NCI-H226 (cell line): ENCODE data around the gene EFTUD2.
"Not testable (repeated sequence)": the region's sequence is repeated elsewhere in the genome, so short reads cannot be mapped to it uniquely, and the experiment has no call there.

Experiments used
- DNase-seq: peaks from one replicate; pipeline ENCODE4 v3.0.0-alpha.2; 2015

The EFTUD2 gene

DNA sequence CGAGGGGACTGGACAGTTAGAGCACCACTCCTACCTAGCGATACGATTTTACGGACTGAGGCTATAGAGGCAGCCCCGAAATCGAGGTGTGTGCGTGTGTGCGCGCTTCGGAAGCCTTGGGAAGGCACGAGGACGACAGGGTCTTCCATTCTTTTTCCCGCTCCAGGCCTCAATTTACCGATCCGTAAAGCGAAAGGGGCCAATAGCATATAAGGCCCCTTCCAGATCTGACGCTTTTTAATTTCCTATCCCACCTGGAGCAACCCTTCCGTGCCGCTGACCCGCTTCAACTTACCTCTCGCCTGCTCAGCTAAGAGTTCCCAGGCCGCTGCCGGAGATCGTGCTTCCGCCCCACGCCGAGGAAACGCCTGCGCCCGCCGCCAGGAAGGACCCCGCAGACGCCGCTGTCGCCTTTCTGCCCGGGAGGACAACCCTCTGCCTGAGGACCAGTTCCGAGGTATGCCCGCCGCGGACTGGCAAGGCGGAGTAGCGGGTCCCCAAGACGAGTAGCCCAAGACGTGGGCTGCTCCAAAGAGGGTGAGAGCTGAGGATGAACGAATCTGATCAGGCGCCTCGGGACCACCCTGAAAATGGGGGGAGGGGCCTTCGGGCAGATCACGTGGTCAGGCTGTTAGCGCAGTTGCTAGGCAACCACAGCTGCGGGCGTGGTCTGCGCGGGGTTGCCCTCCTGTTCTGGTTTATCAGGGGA is at the start of gene EFTUD2:
Gene EFTUD2, minus strand, starts transcription at position 372 of the 709 bp plus-strand sequence. CDS start 4,924 bp downstream, outside the sequence.
- DNase-seq = peak; percentile 72

DNA sequence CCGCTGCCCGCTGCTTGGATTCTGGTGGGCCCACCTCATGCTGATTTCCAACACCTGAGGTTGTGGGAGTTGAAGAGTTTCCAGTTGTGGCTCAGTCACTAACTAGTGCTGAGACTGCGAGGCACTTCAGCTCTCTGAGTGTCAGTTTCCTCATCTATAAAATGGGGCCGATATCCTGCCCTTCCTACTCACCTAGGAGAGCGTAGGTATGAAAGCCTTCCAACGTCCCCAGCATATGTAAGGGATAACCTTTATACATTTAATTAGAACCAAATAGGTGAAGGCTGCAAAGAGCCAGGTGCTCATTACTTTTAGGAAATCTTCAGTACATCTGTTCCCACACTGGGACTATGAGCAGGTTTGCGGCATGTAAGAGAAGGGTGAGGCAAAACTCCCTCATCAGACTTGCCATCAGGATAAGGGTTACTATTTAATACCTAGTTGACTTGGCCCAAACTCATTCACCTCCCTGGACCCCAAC is 49.1 kb upstream of the EFTUD2 start:
- DNase-seq = no peak

GRCh38 chr17:44947461-44948314 is 48.4 kb upstream of the EFTUD2 start, which contains the start of gene KIF18B:
Gene KIF18B, minus strand, starts transcription at chr17:44947773. Its CDS starts 11,429 bp downstream, at chr17:44936344.
- DNase-seq = peak; percentile 94

DNA sequence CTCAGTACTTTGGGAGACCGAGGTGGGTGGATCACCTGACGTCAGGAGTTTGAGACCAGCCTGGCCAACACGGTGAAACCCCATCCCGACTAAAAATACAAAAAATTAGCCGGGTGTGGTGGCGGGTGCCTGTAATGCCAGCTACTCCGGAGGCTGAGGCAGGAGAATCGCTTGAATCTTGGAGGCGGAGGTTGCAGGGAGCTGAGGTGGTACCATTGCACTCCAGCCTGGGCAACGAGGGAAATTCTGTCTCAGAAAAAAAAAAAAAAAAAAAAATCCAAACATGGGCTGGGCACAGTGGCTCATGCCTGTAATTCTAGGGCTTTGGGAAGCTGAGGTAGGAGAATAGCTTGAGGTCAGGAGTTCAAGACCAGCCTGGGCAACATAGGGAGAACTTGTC is 46.4 kb upstream of the EFTUD2 start:
- DNase-seq = not testable (repeated sequence)

DNA sequence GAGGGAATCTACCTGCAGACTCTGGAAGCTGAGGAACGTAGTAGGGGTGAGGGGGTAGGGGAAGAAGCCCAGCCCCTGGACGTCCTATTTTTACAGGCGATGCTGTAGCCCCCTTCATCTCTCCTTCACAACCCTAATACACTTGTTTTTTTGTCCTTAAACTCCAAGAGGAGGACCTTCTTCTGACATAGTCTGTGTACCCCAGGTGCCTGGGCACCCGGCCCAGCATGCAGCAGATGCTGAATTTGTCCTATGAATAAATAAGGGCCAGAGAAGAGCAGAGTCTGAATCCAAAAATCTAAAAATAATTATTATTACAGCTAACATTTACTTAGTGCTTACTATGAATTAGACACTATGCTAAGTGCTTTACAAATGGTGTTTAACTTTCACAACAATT is 43.2 kb upstream of the EFTUD2 start:
- no peak for DNase-seq

- peak; percentile 40 for DNase-seq
These were observed 42.6 kb upstream of the EFTUD2 start for GRCh38 chr17:44941712-44942331.

- no peak for DNase-seq
These were observed 41.5 kb upstream of the EFTUD2 start for GRCh38 chr17:44940768-44941167.

DNA sequence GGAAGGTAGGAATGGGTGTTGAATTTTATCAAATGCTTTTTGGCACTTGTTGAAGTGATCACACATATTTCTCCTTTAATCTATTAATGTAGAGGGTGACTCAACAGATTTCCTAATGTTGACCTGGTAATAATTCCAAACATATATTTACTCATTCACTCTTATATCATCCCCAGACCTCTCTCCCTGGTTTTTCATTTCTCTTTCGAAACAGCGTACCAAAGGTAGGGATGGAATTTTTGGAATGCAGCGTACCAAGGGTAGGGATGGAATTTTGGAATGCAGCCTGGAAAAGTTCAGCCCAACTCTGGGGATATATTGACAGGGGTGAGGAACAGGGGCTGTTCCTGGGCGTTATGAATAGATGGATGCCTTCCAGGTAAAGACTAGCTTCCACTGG is 41.1 kb upstream of the EFTUD2 start:
- peak; percentile 95 for DNase-seq

DNA sequence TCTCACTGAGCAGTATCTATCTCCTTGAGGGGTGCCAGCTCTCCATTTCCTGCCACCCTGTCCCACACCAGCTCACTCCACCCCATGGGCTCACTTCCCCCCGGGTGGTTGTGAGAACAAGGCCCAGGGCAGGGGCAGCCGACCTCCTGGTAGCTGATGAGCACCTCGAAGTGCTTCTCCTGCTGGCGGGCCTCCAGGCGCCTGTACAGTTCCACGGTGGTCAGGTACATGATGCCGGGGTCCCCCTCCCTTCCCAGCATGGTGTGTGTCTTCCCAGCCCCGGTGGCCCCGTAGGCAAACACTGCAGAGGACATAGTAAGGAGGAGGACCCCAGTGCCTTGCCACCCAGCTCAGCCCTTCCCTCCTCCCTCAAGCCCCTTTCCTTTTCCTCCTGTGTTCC is 35.9 kb upstream of the EFTUD2 start:
- DNase-seq = no peak

DNA sequence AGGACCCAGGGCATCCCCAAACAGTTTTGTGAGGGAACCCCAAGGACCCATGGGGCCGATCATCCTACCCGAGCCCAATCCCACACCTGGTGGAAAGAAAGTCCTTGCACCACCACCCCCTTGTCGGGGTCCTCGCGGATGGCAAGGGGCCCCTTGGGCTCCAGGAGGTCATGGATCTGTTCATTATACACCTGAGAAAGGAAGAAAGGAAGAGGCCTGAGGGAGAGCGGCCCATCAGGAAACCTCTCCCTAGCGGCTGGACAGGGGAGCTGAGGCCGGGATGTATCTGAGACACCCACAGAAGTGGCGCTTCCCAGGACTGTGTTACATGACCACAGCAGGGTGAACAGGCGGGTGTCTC is 35.5 kb upstream of the EFTUD2 start:
- DNase-seq = no peak

DNA sequence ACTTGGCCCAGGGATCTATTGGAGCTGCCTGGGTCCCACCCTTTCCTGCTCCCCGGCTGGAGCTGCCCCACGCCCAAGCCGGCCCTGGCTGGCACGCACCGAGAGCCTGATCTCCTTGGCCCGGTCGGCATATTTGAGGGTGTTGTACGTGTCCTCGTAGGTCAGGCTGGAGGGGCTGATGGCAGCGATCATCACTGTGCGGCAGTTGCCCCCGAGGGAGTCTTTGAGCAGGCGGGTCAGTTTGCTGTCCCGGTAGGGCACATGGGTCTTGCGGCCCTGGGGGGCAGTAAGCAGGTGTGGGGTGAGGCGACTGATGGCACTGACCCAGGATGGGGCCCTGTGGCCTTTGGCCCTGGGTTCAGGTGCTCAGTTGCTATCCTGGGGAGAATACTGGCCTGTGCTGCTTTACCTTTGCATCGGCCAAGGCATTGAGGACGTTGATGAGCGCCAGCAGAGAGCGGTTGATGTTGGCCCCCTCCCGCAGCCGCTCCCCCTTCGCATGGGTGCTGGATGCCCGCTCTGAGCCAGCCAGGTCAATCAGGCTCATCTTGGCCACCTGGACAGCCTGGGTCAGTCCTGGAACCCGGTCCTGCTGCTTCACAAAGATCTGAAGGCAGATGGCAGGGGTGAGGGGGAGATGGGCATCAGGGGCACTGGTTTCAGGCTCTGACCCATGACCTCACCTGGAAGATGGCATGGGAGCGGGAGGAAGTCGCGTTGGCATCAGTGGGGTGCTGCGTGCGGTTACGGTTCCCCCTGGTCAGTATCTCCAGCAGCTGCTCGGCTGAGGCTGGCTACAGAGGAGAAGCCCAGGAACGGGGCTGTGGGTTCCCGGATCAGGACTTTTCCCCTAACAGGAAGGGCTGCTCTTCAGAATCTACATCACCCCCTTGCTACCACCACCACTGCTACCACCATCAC is 34.8 kb upstream of the EFTUD2 start:
- no peak for DNase-seq

DNA sequence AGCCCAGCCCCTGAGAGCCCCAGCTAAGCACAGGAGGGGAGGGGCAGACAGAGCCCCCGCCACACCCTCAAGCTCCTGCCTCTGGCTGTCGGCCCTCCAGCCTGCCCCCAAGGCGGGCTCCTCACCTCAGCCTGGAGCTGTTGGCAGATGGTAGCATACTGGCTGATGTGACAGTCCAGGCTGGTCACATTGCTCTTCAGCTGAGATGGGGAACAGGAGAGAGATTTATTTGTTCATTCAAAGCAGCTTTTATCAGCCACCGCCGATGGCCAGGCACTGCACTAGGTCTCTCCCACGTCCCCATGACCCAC is 33.5 kb upstream of the EFTUD2 start:
- DNase-seq = no peak

GRCh38 chr17:44932096-44932786 is 33.0 kb upstream of the EFTUD2 start:
- no peak for DNase-seq

DNA sequence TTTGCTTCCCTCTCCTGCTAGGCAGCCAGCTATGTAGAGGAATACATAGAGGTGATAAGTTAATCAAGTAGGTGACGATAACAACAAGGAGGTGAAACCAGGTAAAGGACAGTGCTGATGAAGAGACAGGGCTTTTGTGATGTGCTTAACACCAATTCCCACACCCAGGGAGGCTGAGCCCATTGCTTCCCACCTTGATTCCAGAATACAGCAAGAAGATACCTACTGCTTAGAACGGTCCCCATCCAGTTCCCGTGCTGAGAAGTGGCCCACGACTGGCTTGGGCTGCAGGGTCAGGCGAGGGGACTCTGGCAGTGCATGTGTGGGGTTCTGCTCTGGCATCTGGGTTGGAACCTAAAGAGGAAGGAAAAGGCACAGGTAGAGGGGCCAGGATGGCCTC is 32.1 kb upstream of the EFTUD2 start:
- no peak for DNase-seq

DNA sequence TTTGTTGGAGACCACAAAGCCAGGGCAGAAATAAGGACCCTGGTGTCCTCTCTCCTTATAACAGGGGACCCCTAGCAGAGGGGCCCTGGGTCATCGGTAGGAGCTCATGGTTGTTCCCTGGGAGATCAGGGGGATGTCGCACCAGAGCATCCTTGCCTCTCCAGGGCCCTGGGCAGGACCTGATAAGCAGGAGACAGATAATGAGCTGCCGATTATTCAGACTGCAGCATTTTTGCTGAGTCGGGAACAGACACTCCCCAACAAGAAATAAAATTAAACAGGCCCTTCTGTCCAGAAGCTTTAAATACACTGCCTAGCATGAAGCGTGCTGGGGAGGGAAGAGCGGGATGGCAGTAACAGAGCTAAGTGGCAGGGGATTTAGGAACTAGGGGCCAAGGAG is 31.4 kb upstream of the EFTUD2 start:
- no peak for DNase-seq

DNA sequence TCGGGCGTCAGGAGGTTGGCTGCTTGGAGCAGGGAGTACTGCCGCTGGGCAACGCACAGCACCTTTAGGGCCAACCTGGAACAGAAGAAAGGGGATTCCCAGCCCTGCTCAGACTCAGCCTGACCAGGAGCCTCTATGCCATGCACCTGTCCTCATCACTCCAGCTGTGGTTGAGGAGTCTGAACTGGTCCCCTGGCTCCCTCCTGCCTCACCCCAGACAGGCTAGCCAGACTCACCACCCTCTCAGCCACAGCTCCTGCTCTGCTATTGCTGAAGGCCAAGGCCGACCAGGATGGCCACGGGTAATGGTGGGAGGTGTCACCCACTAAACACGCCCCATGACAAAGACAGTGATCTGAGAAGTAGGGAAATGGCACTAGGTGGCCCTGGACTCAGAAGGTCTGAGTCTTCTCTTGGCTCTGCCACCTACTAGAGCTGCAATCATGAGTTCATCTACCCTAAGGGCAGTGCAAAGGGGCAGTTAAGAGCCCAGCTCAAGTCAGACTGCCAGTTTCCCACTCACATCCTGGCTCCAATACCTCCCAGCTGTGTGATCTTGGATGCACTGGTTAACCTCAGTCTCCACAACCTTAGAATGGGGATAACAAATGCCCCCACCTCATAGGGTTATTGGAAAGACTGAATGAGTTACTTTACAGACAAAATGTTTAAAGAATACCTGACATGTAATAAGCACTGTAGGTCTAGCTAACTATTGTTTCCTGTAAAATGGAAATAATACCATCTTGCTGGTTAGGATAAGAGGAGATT is 29.9 kb upstream of the EFTUD2 start:
- no peak for DNase-seq

GRCh38 chr17:44928136-44928535 is 28.9 kb upstream of the EFTUD2 start:
- DNase-seq = no peak

GRCh38 chr17:44927696-44928095 is 28.5 kb upstream of the EFTUD2 start:
- DNase-seq = no peak

- no peak for DNase-seq
These were observed 27.7 kb upstream of the EFTUD2 start for GRCh38 chr17:44926821-44927525.
